Measurements from ENCODE around the gene PLXNB2.
A peak's percentile ranks its signal among the peaks of the same experiment; 100 is the strongest.

PLXNB2 gene

GRCh38 chr22:50301581-50301991 lies 5.9 kb downstream of the PLXNB2 start:
- H3K4me3 ChIP-seq (ENCODE audit: low read length), result no peak overlapping the region
- no peak for DNase-seq (ENCODE audit: low read depth, low spot score)

GRCh38 chr22:50300620-50301257 lies 6.7 kb downstream of the PLXNB2 start:
- H3K4me3 ChIP-seq (ENCODE audit: low read length), result no peak overlapping the region
- no peak for DNase-seq (ENCODE audit: low read depth, low spot score)

- H3K4me3 ChIP-seq (ENCODE audit: low read length), result no peak overlapping the region
- DNase-seq (ENCODE audit: low read depth, low spot score), result no peak
Observed at GRCh38 chr22:50299785-50300619, 7.4 kb downstream of the PLXNB2 start.

- no peak for DNase-seq (ENCODE audit: low read depth, low spot score)
- H3K4me3 ChIP-seq (ENCODE audit: low read length), result no peak overlapping the region
Observed at GRCh38 chr22:50298937-50299784, 8.3 kb downstream of the PLXNB2 start.

GRCh38 chr22:50298266-50298637 lies 9.2 kb downstream of the PLXNB2 start:
- no peak for DNase-seq (ENCODE audit: low read depth, low spot score)
- H3K4me3 ChIP-seq (ENCODE audit: low read length), result no peak overlapping the region

GRCh38 chr22:50297510-50298265 lies 9.8 kb downstream of the PLXNB2 start:
- no peak for DNase-seq (ENCODE audit: low read depth, low spot score)
- no peak overlapping the region for H3K4me3 ChIP-seq (ENCODE audit: low read length)

GRCh38 chr22:50296658-50297490 lies 10.6 kb downstream of the PLXNB2 start:
- no peak for DNase-seq (ENCODE audit: low read depth, low spot score)
- H3K4me3 ChIP-seq (ENCODE audit: low read length), result no peak overlapping the region

GRCh38 chr22:50294319-50294656 lies 13.2 kb downstream of the PLXNB2 start:
- no peak for DNase-seq (ENCODE audit: low read depth, low spot score)
- no peak overlapping the region for H3K4me3 ChIP-seq (ENCODE audit: low read length)

- DNase-seq (ENCODE audit: low read depth, low spot score), result no peak
- H3K4me3 ChIP-seq (ENCODE audit: low read length), result no peak overlapping the region
Observed at GRCh38 chr22:50293441-50294318, 13.8 kb downstream of the PLXNB2 start.

- peak; percentile 59 for DNase-seq (ENCODE audit: low read depth, low spot score)
- H3K4me3 ChIP-seq (ENCODE audit: low read length), result no peak overlapping the region
Observed at GRCh38 chr22:50292643-50293440, 14.6 kb downstream of the PLXNB2 start.

GRCh38 chr22:50289942-50290630 lies 17.4 kb downstream of the PLXNB2 start:
- DNase-seq (ENCODE audit: low read depth, low spot score), result no peak
- H3K4me3 ChIP-seq (ENCODE audit: low read length), result no peak overlapping the region

GRCh38 chr22:50289151-50289941 lies 18.1 kb downstream of the PLXNB2 start:
- no peak overlapping the region for H3K4me3 ChIP-seq (ENCODE audit: low read length)
- no peak for DNase-seq (ENCODE audit: low read depth, low spot score)

- no peak for DNase-seq (ENCODE audit: low read depth, low spot score)
- H3K4me3 ChIP-seq (ENCODE audit: low read length), result no peak overlapping the region
Observed at GRCh38 chr22:50287731-50288130, 19.7 kb downstream of the PLXNB2 start.

- DNase-seq (ENCODE audit: low read depth, low spot score), result no peak
- H3K4me3 ChIP-seq (ENCODE audit: low read length), result no peak overlapping the region
Observed at GRCh38 chr22:50286701-50287318, 20.6 kb downstream of the PLXNB2 start.

- no peak for DNase-seq (ENCODE audit: low read depth, low spot score)
- H3K4me3 ChIP-seq (ENCODE audit: low read length), result no peak overlapping the region
Observed at GRCh38 chr22:50286275-50286674, 21.2 kb downstream of the PLXNB2 start.

Measured in Jurkat, Clone E6-1 (cell line).